Neural progenitor cell (in vitro differentiated cells): Measurements from ENCODE around the gene F10.

Experiments used
- EZH2 ChIP-seq: fragments of 200-600 bp; sonication (generic); IDR thresholded peaks from 2 replicates; pipeline ENCODE4 v1.6.1; 2017; ENCODE audit warnings: antibody characterized with exemption, mild to moderate bottlenecking, moderate library complexity
- EZH2phosphoT487 ChIP-seq: fragments of 200-600 bp; sonication (generic); IDR thresholded peaks from 2 replicates; pipeline ENCODE4 v1.6.1; 2017; ENCODE audit warnings: antibody characterized with exemption
- TF ChIP-seq, protein P1 (sequence below): fragments of 200-600 bp; sonication (generic); IDR thresholded peaks from 2 replicates; pipeline ENCODE4 v1.5.1; 2017; ENCODE audit warnings: antibody characterized with exemption, mild to moderate bottlenecking

DNA sequence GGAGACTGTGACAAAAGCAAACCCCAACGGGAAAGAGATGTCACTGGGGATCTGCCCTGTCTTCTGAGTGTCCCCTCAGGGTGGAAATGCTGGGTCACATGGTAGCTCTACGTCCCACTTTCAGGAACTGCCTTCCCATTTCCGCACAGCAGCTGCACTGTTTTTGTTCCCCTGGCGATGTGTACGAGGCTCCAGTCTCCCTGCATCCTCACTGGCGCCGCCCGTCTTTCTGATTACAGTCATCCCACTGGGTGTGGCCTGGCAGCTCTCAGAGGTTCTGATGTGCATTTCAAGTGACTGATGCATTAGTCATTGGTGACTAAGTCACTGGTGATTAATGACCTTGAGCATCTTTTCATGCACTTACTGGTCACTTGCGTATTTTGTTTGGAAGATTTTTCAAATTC lies 64.7 kb downstream of the F10 start:
- TF ChIP-seq, protein P1, sequence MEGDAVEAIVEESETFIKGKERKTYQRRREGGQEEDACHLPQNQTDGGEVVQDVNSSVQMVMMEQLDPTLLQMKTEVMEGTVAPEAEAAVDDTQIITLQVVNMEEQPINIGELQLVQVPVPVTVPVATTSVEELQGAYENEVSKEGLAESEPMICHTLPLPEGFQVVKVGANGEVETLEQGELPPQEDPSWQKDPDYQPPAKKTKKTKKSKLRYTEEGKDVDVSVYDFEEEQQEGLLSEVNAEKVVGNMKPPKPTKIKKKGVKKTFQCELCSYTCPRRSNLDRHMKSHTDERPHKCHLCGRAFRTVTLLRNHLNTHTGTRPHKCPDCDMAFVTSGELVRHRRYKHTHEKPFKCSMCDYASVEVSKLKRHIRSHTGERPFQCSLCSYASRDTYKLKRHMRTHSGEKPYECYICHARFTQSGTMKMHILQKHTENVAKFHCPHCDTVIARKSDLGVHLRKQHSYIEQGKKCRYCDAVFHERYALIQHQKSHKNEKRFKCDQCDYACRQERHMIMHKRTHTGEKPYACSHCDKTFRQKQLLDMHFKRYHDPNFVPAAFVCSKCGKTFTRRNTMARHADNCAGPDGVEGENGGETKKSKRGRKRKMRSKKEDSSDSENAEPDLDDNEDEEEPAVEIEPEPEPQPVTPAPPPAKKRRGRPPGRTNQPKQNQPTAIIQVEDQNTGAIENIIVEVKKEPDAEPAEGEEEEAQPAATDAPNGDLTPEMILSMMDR, result no peak
- no peak for TF ChIP-seq EZH2phosphoT487
- no peak for TF ChIP-seq EZH2
